Measurements from ENCODE around the gene CNBP. TPM values are rescaled to one million over a fixed set of nuclear protein-coding genes. Genes with fewer than 3 reads are reported as not detected.

CNBP gene
- 333 to 359 TPM (median 338 TPM) in 5 replicates for total RNA-seq (2022; extraction: Qiagen RNA extraction)

GRCh38 chr3:129183569-129184395 is at the start of gene CNBP:
Gene CNBP, minus strand, starts transcription at chr3:129183896. Its CDS starts 12,139 bp downstream, at chr3:129171757.

DNA sequence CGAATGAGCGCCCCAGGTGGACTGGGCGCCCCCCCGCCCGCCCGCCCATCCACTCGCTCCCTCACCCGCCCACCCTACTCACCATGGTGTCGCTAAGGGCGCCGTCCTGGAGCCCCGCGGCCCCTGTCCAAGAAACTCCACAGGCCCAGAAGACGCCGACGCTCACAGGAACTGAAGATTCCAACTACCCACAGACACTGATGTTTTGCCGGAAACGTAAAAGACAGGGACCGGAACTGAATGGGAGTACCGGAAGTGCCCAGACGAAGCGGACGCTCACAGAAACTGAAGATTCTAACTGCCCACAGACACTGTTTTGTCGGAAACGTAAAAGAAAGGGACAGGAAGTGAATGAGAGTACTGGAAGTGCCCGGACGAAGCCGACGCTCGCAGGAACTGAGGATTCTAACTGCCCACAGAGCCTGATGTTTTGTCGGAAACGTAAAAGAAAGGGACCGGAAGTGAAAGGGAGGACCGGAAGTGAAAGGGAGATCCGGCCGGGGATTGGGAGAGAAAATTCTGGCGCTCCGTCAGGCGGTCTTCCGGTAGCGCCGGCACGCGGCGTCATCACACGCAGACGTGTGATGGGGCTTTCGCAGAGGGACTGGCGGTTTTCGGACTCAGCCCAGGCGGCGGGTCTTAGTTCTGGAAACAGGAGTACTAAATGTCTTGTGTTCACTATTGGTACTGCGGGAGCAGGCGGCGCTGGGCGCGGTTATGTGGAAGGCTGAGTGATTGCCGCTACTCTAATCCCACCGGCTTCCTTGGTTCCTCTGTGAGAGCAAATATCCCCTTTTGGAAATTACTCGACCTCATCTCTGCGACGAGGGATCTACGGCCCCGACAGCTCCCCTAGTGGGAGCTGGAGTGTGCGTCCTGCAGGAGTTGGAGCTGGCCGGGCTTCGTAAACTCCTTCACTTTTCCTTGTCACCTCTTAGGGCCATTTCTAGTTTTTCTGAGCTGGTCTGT is 22.5 kb downstream of the CNBP start, which contains the start of gene ISY1:
ISY1 (minus strand) TSS at position 173 of the 969 bp plus-strand sequence; CDS start at position 85, 88 bp downstream.

DNA sequence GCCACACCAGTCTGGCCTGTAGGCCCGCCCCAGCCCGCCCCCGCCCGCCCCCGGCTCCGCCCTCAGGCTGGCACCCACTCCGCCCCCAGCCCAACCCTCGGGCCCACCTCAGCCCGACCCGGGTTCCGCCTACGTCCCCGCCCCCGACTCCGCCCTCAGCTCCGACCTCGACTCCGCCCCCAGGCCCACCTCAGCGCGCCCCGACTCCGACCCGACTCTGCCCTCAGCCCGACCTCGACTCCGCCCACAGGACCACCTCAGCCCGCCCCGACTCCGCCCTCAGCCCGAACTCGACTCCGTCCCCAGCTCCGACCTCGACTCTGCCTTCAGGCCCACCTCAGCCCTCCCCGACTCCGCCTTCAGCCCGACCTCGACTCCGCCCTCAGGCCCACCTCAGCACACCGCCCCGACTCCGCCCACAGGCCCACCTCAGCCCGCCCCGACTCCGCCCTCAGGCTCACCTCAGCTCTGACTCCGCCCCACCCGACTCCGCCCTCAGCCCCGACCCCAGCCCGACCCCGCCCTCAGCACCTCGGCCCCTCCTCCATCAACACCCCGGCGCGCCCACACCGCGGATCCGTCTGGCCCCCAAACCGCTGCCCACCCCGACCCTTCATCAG is 61.8 kb downstream of the CNBP start, which contains the start of gene RAB43:
RAB43 (minus strand) TSS at position 13 of the 620 bp plus-strand sequence. CDS start 315 bp downstream, outside the sequence.

Other genes with a start within 250 kb of the CNBP start
- 0.06 TPM in 1 of 5 replicates, not detected in the others for gene CFAP92, start 189.8 kb downstream of the CNBP start, total RNA-seq (2022; extraction: Qiagen RNA extraction)
- gene EFCC1, start 182.6 kb downstream of the CNBP start, total RNA-seq (2022; extraction: Qiagen RNA extraction) = 0.03 TPM in 1 of 5 replicates, not detected in the others
- not detected in 5 replicates for gene GP9, start 123.1 kb downstream of the CNBP start, total RNA-seq (2022; extraction: Qiagen RNA extraction)
- 2.7 to 6.0 TPM (median 5.0 TPM) in 5 replicates for gene RAB43, start 62.1 kb downstream of the CNBP start, total RNA-seq (2022; extraction: Qiagen RNA extraction)
- gene ISY1, start 22.8 kb downstream of the CNBP start, total RNA-seq (2022; extraction: Qiagen RNA extraction) = 19.2 to 24.9 TPM (median 22.0 TPM) in 5 replicates
- 69.7 to 88.7 TPM (median 74.8 TPM) in 5 replicates for gene COPG1, start 65.7 kb upstream of the CNBP start, total RNA-seq (2022; extraction: Qiagen RNA extraction)
- gene HMCES, start 95.0 kb upstream of the CNBP start, total RNA-seq (2022; extraction: Qiagen RNA extraction) = 40.3 to 45.2 TPM (median 45.0 TPM) in 5 replicates
- gene EFCAB12, start 244.7 kb upstream of the CNBP start, total RNA-seq (2022; extraction: Qiagen RNA extraction) = 0.36 to 0.88 TPM (median 0.70 TPM) in 5 replicates

Data from A549 treated with CORT108297 at 1 μM for 4 hours (cell line).